ENCODE data around the gene STOX2. TPM values are rescaled to one million over a fixed set of nuclear protein-coding genes. Genes with fewer than 3 reads are reported as not detected.

STOX2 gene
- total RNA-seq, 3 donors from 2014 or later, result 2.7 to 10.9 (median 4.3) TPM

DNA sequence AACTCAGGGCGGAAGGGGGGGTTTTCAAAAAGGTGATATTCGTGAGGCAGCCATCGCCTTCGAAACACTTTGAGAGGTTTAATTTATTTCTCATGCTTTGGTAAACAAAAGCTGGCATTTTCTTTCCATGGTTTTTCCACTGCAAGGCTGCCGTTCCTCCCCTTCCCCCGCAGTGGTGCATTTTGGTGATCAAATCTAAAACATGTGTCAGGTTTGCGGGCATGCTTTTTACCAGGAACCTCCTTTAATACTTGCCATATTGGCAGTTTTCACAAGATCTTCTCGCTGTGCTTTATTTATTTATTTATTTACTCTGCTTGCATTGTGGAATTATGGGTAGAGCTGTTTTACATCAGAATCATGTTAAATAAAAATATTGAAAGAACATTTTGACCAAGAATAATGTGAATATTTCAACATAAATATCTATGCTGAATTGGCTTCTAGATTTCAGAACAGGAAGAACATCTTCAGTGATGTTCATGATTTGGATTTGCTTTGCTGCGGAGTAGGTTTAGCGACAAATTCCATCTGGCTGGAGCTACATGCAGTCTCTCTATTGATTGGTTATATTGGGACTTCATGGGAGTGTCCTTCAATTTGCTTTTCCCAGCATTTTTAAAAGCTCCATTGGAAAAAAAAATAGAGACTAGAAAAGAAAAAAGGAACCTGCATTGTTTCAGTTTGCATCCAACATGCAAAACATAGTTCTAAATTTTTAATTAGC, 54.4 kb downstream of the STOX2 start:
- no peak for DNase-seq
- no peak overlapping the region for H3K4me3 ChIP-seq

DNA sequence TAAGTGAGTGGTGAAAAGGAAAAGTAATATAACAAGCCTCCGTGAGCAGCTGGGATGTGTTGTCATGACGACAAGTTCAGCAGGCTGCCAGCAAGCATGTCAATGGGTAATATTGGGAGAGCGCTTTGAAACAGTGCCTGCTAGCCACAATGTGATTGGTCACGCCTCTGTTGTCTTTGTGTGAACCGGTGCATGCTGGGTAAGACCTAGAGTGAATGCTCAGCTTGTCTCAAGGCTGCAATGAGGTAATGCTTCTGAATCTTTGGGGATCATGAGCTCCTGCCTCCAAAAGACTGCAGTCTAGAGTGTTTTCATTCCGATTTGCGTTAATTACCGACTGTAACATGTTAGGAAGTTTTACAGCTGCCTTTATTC, 54.9 kb downstream of the STOX2 start:
- intact Hi-C loops (cut with DNase I, micrococcal nuclease), result no loop called here
- Histone ChIP-seq H3K36me3 (ENCODE audit: low read depth) (no peaks in the 10 kb centered on the region), H3K4me1 (ENCODE audit: low read depth) (peaks cover 13% of the 10 kb centered on the region), H3K4me3 (no peak overlapping the region), H3K9me3 (no peaks in the 10 kb centered on the region)
- TF ChIP-seq, protein P1, sequence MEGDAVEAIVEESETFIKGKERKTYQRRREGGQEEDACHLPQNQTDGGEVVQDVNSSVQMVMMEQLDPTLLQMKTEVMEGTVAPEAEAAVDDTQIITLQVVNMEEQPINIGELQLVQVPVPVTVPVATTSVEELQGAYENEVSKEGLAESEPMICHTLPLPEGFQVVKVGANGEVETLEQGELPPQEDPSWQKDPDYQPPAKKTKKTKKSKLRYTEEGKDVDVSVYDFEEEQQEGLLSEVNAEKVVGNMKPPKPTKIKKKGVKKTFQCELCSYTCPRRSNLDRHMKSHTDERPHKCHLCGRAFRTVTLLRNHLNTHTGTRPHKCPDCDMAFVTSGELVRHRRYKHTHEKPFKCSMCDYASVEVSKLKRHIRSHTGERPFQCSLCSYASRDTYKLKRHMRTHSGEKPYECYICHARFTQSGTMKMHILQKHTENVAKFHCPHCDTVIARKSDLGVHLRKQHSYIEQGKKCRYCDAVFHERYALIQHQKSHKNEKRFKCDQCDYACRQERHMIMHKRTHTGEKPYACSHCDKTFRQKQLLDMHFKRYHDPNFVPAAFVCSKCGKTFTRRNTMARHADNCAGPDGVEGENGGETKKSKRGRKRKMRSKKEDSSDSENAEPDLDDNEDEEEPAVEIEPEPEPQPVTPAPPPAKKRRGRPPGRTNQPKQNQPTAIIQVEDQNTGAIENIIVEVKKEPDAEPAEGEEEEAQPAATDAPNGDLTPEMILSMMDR (IDR thresholded peaks at IDR 0.05), result no peak
- DNase-seq, result peak in 2 of 3 donors; percentile 43 to 56
- ATAC-seq, result peak; percentile 88

More for the DNA sequence above, 54.4 kb downstream of the STOX2 start:
- no peak for ATAC-seq
- H3K36me3 ChIP-seq (ENCODE audit: low read depth), result no peaks in the 10 kb centered on the region
- no peaks in the 10 kb centered on the region for H3K9me3 ChIP-seq
- H3K4me1 ChIP-seq (ENCODE audit: low read depth), result peaks cover 13% of the 10 kb centered on the region
- intact Hi-C loops (cut with DNase I, micrococcal nuclease), result no loop called here
- TF ChIP-seq, protein P1 (IDR thresholded peaks at IDR 0.05), result no peak

DNA sequence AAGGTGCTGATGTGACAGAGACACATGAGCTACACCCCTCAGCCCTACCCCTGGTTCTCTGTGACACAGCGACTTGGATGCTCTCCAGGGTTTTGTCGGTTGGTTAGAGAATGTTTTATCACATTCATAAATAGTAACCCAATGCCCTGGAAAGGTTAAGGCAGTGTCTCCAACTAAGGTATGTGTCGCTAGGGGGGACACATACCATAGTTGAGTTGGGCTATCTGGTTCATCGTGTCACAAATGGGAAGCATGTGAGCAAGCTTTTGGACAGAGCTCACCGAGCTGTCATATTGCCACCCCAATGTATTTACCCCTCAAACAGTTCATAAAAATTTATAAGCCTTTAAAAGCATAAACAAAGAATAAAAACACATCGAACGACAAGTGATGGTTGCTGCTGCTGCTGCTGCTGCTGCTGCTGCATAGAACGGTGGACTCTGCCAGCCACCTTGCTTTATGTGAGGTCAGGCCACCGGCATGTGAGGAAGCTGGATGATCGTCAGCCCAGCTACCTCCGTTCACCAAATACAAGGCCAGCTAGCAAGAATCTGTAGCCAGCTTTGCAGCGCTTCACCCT, 55.9 kb downstream of the STOX2 start:
- H3K4me1 ChIP-seq (ENCODE audit: low read depth), result peaks cover 13% of the 10 kb centered on the region
- peak in 1 of 3 donors; percentile 24 for DNase-seq
- no peaks in the 10 kb centered on the region for H3K9me3 ChIP-seq
- peak; percentile 34 for ATAC-seq
- intact Hi-C loops (cut with DNase I, micrococcal nuclease), result no loop called here
- H3K4me3 ChIP-seq, result no peak overlapping the region
- no peaks in the 10 kb centered on the region for H3K36me3 ChIP-seq (ENCODE audit: low read depth)
- TF ChIP-seq, protein P1 (IDR thresholded peaks at IDR 0.05), result no peak

DNA sequence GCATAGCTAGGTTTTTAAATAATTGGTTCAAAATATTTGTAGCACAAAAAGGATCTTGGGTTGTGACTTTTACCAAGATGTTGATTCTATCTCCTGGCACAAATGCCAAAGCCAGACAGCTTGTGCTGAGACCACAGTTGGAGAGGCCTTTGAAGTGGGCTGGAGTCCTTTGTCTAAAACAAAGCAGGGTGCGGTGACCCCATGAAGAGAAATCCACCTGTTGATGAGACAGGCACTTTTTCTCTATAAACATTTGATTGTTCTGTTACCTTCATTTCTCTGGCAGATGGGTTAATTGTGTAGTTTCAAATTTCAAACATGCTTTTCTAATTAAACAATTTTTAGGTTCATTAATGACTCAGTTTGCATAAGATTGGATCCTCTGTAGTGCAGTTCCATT, 56.7 kb downstream of the STOX2 start:
- Histone ChIP-seq H3K4me3 (no peak overlapping the region), H3K9me3 (no peaks in the 10 kb centered on the region), H3K4me1 (ENCODE audit: low read depth) (peaks cover 13% of the 10 kb centered on the region), H3K36me3 (ENCODE audit: low read depth) (no peaks in the 10 kb centered on the region)
- intact Hi-C loops (cut with DNase I, micrococcal nuclease), result no loop called here
- no peak for DNase-seq
- no peak for ATAC-seq
- TF ChIP-seq, protein P1 (IDR thresholded peaks at IDR 0.05), result no peak

DNA sequence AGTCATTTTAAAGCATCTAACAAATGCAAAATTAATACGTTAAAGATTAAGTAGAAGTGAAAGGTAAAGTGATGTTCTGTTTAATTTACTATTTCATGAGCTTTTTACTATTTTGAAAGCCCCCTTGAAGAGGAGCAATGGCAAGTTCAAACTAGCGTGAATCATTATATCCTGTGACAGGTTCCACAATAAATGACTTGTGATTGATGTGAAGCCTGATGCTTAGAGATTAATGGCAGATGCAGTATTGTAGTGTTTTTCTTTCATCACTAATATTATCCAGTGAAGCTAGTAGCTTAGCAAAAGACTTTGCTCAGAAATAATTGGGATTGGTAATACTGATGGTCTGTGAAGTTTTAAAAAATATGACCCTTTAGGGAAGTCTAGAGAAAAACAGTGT, 57.3 kb downstream of the STOX2 start:
- intact Hi-C loops (cut with DNase I, micrococcal nuclease), result no loop called here
- Histone ChIP-seq H3K9me3 (no peaks in the 10 kb centered on the region), H3K4me3 (no peak overlapping the region), H3K36me3 (ENCODE audit: low read depth) (no peaks in the 10 kb centered on the region), H3K4me1 (ENCODE audit: low read depth) (peaks cover 13% of the 10 kb centered on the region)
- TF ChIP-seq, protein P1 (IDR thresholded peaks at IDR 0.05), result no peak
- ATAC-seq (no peak), DNase-seq (no peak)

Data from mucosa of descending colon (tissue), 3 donors.